Measurements from ENCODE around the gene GRIK3. TPM values are rescaled to one million over a fixed set of nuclear protein-coding genes. Genes with fewer than 3 reads are reported as not detected.
A peak's percentile ranks its signal among the peaks of the same experiment; 100 is the strongest.

The GRIK3 gene
- total RNA-seq, 1 experiment from 2014 or later = 5.5 TPM

GRCh38 chr1:36872126-36872754, 162.1 kb downstream of the GRIK3 start (continued):
- TF ChIP-seq AR (CRISPR knock-in tag; IDR thresholded peaks at IDR 0.05) (no peak), PREB (CRISPR knock-in tag; IDR thresholded peaks at IDR 0.05; ENCODE audit: borderline replicate concordance) (no peak), RORB (CRISPR knock-in tag; IDR thresholded peaks at IDR 0.05) (no peak), PRDM15 (CRISPR knock-in tag; IDR thresholded peaks at IDR 0.05) (no peak), IRF1 (CRISPR knock-in tag; IDR thresholded peaks at IDR 0.05) (no peak)

- H3K27ac Mint-ChIP-seq = no peak overlapping the region
- DNase-seq (ENCODE audit: low spot score) (no peak), ATAC-seq (no peak)
- POLR2A ChIA-PET = no interaction called here
- H3K27me3 Mint-ChIP-seq (ENCODE audit: low read depth) = no peaks in the 10 kb centered on the region; the same call in 1 of the 2 replicates
- H3K9me3 Mint-ChIP-seq = no peaks in the 10 kb centered on the region
- no peaks in the 10 kb centered on the region for H3K36me3 Mint-ChIP-seq
- CTCF ChIA-PET = interaction anchor here (0.6 kb wide), 1 partner anchor 340 kb away, joined by 3 read pairs; no protein-coding TSS in a partner anchor
- TF ChIP-seq ATF3 (CRISPR knock-in tag; conservative IDR thresholded peaks at IDR 0.05) (no peak), ZMAT4 (CRISPR knock-in tag; IDR thresholded peaks at IDR 0.05) (no peak)
- no peak overlapping the region for H3K4me3 Mint-ChIP-seq
- peaks cover 3% of the 10 kb centered on the region; the same call in 1 of the 2 replicates for H3K4me1 Mint-ChIP-seq
These were observed 163.0 kb downstream of the GRIK3 start for GRCh38 chr1:36871146-36871971.

- POLR2A ChIA-PET = no interaction called here
- peaks cover 3% of the 10 kb centered on the region; the same call in 1 of the 2 replicates for H3K4me1 Mint-ChIP-seq
- TF ChIP-seq HMGXB4 (CRISPR knock-in tag; IDR thresholded peaks at IDR 0.05) (no peak), ZSCAN18 (CRISPR knock-in tag; IDR thresholded peaks at IDR 0.05) (no peak)
- H3K27ac Mint-ChIP-seq = no peak overlapping the region; the same call in 1 of the 2 replicates
- H3K4me3 Mint-ChIP-seq = no peak overlapping the region
- DNase-seq (ENCODE audit: low spot score) = no peak
- no peaks in the 10 kb centered on the region for H3K27me3 Mint-ChIP-seq (ENCODE audit: low read depth)
- no peaks in the 10 kb centered on the region for H3K9me3 Mint-ChIP-seq
- CTCF ChIA-PET = no interaction called here
- ATAC-seq = peak; percentile 32
- no peaks in the 10 kb centered on the region for H3K36me3 Mint-ChIP-seq
These were observed 164.5 kb downstream of the GRIK3 start for GRCh38 chr1:36869826-36870225.

Data from WTC11 (cell line).